ENCODE results near the gene GLYATL3.

Gene GLYATL3

GRCh38 chr6:49548613-49549304 lies 49.0 kb downstream of the GLYATL3 start:
- no peak for DNase-seq

DNA sequence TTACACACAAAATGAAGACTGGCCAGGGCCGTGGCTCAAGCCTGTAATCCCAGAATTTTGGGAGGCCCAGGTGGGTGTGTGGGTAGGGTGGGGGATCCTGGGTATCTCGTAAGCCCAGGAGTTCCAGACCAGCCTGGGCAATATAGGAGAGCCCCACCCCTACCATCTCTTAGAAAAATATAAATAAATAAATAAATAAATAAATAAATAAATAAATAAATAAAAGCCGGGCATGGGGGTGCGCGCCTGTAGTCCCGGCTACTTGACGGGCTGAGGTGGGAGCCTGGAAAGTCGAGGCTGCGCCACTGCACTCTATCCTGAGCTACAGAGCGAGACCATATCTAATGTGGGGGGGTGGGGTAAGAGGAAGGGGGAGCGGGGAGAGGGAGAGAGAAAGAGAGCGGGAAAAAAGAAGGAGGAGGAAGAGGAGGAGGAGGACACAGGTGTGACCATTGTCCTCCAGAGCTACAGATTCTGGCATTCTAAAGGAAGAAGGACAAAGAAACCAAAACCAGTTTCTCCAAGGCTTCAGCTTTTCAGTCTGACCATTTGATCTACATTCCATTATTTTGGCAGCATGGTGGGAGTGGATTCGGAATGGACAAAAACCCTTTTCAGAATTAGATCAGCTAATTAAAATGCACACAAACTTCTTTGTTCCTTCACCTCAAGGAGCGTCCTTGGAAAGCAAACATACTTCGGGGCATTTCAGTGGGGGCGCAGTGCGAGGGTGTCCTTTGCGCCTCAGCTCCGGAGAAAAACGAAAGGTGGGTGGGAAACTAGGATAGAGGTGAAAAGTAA lies 50.2 kb downstream of the GLYATL3 start:
- DNase-seq, result no peak

DNA sequence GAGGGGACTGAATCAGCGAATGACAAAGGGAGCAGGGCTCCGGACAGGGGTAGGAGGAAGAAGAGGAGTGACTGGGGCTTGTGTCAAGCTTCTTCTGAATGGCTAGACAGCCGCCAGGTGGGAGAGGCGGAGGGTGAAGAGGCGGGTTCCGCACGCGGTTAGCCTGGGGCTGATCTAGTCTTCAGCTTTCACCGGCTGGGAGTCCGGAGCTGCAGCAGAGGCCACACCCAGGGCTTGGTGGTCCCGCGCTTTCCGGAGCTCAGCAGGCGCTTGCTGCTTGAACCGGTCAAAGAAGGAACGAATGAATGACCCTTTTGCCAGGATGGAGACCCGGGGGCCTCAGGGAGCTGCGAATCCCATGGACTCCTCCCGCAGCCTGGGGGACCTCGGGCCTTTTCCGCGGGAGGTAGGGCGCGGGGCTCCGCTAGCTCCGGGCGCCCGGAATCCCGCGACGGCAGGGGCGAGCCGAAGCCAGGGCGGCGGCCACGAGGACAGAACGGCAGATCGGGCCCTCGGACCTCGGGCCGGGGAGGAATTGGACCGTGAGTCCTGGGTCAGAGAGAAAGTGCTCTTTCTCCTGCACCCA lies 50.9 kb downstream of the GLYATL3 start, which contains the start of gene C6orf141:
TSS of gene C6orf141 (plus strand) at position 177 of the 586 bp plus-strand sequence. CDS start at position 302, 125 bp downstream.
- DNase-seq, result peak in 1 of 5 donors; percentile 12

GRCh38 chr6:49551078-49551865 lies 51.5 kb downstream of the GLYATL3 start:
- DNase-seq, result peak in 1 of 5 donors; percentile 1

GRCh38 chr6:49551866-49552129 lies 52.1 kb downstream of the GLYATL3 start:
- DNase-seq, result no peak

- no peak for DNase-seq
Observed at GRCh38 chr6:49552596-49552995, 52.9 kb downstream of the GLYATL3 start.

- no peak for DNase-seq
Observed at GRCh38 chr6:49553384-49553783, 53.7 kb downstream of the GLYATL3 start.

GRCh38 chr6:49555951-49556350 lies 56.2 kb downstream of the GLYATL3 start:
- no peak for DNase-seq

DNA sequence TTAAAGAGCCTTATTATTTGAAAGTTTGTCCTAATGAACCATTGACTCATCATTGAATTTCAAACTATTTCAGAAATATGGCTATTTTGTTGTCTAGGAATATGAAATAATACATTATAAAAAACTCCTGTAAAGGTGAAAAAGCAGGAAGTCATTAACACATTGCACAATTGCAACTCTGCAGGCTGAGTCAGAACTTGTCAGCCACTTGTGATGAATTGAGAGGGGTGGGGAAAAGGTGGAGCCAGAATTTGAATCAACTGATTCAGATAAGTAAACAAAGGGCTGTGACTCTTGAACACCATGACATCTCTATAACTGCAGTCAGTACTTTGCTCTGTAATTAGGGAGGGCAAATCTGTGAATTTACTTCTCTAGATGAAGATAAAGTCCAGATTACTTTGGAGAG lies 56.7 kb downstream of the GLYATL3 start:
- peak in 1 of 5 donors; percentile 17 for DNase-seq

DNA sequence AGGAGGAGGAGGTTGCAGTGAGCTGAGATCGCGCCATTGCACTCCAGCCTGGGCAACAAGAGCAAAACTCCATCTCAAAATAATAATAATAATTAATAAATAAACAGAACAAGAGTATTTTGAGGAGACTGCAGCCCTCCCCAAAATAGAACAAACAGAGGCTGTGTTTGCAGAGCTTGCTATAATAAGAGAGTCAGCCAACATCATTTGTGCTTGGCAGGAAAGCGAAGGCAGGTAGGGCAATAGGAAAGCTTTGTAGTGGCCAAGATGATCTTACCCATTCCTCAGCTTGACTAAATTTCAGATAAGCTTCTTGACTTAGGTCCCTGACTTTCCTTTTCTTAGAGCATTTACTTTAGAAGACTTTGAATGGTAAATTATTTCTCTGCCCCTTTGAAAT lies 57.5 kb downstream of the GLYATL3 start:
- DNase-seq, result no peak

DNA sequence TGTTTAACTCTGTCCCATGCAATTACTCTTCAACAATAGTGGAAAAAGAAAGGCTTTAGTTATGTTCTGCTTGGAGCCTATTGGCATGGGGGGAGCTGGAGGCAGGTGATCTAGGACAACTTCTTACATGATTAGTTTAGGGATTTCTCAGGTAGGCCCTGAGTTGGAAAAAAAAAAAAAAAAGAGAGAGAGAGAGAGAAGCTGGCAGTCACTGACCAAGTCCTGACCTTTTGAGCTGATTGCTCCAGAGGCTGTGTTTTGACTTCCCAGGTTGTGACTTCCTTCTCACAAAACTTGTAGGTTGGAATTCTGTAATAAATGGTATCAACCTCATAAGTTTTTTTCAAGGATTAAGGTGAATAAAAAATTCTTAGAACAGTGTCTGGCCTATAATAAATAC lies 58.5 kb downstream of the GLYATL3 start:
- DNase-seq, result no peak

GRCh38 chr6:49563006-49563886 lies 63.5 kb downstream of the GLYATL3 start:
- no peak for DNase-seq

DNA sequence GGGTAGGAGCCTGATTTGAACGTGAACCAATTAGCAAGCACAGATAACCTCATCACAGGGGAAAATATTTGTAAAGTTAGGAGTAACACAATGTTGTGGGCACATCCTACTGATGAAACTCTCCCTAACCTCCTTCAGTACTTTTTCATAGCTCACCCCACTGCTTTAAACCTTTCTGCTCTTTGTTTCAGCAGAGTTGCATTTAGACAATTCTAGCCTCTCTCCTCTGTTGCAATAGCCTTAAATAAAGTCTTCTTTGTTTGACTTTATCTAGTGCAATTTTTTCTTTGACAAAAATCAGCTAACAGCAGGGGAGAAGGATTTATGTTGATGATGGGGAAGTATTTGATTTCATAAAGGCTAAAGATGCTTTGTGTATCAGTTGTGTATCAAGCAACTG lies 64.8 kb downstream of the GLYATL3 start:
- DNase-seq, result no peak

DNA sequence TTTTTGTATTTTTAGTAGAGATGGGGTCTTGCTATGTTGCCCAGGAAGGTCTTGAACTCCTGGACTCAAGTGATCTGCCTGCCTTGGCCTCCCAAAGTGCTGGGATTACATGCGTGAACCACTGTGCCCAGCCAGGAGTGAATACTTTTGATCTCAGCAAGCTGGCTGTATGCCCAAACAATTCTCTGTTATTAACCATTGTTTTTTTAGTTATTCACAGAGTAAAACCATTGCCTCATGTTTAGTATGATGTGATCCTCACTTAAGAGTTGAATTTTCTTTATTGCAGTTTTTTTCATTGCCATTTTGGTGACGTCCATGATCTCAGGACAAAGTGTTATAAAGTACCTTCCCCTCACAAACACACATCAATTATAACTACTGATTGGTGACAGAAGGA lies 65.5 kb downstream of the GLYATL3 start:
- DNase-seq, result no peak

DNA sequence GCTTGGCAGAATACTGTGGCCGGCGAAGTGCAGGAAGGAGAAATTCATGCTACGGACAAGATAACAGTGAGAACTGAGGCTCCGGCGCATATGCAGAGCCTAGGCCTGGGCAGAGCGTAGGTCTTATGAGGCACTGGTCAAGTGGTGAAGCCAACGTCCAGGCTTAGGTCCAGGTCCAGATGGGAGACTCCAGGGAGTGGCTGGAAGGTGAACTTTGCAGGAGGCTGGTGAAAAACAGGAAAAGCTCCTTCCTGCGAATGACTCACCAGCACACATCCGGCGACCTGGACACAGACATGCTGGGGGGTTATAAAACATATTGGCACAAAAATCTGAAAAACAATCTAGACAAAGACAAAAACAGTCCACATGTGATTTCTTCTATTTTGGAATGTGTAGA lies 66.1 kb downstream of the GLYATL3 start:
- DNase-seq, result no peak

DNA sequence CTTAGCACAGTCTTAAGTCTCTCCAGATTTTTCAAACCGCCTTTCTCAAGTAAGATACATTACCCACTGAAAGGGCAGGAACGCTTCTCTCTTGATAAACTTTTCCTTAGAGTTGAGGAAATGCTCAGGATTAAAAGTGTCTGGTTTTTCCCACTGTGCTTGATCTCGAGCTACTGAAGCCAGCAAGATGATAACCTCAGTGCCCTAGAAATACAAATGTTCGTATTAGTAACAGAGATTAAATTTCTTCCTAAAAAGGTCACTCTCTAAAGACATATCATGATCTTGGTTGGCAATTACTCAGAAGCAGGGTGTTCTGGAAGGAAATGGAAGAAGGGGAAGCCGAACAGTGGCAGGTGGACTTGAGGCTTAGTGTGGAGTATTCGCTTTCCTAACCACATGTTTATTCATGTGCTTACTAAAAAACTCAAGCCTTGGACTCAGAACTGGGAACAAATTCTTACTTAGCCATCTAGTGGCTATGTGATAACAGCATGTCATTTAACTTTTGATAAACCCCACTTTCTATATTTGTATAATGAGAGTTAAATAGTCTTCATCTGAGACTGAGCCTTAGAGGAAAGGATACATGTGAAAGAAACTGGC lies 70.9 kb downstream of the GLYATL3 start:
- no peak for DNase-seq

GRCh38 chr6:49576618-49577017 lies 76.9 kb downstream of the GLYATL3 start:
- DNase-seq, result no peak
